ENCODE results near the gene FBXO24. TPM values are rescaled to one million over a fixed set of nuclear protein-coding genes. Genes with fewer than 3 reads are reported as not detected.
A peak's percentile ranks its signal among the peaks of the same experiment; 100 is the strongest.

FBXO24 gene
- total and polyA plus RNA-seq, 8 donors, result 0.31 to 2.0 (median 0.81) TPM

GRCh38 chr7:100614308-100614861 lies 28.3 kb downstream of the FBXO24 start:
- intact Hi-C loops (cut with DNase I), result no loop called here
- ATAC-seq (no peak), DNase-seq (peak in 1 of 6 donors; percentile 8), FAIRE-seq (no peak)
- H3K27me3 ChIP-seq, result no peaks in the 10 kb centered on the region
- H3K36me3 ChIP-seq, result no peaks in the 10 kb centered on the region
- no peaks in the 10 kb centered on the region for H3K9me3 ChIP-seq
- no peak overlapping the region for H3K27ac ChIP-seq
- no peak overlapping the region for H3K4me3 ChIP-seq
- H3K4me1 ChIP-seq, result peaks cover 0 to 5% (median 0%) of the 10 kb centered on the region in 3 donors
- 80 to 81% methylated on average over 6 of the region's 6 CpGs for WGBS, 2 donors
- TF ChIP-seq CTCF (IDR thresholded peaks at IDR 0.05), result no peak

- H3K27ac ChIP-seq, result no peak overlapping the region
- intact Hi-C loops (cut with DNase I), result no loop called here
- no peaks in the 10 kb centered on the region for H3K27me3 ChIP-seq
- DNase-seq (no peak), FAIRE-seq (no peak), ATAC-seq (no peak)
- H3K9me3 ChIP-seq, result no peaks in the 10 kb centered on the region
- no peak overlapping the region for H3K4me3 ChIP-seq
- no peaks in the 10 kb centered on the region for H3K4me1 ChIP-seq
- no peaks in the 10 kb centered on the region for H3K36me3 ChIP-seq
- no peak for TF ChIP-seq CTCF (IDR thresholded peaks at IDR 0.05)
- WGBS, 2 donors, result 88 to 90% methylated on average over 6 of the region's 6 CpGs
Observed at GRCh38 chr7:100620239-100620638, 34.1 kb downstream of the FBXO24 start.

DNA sequence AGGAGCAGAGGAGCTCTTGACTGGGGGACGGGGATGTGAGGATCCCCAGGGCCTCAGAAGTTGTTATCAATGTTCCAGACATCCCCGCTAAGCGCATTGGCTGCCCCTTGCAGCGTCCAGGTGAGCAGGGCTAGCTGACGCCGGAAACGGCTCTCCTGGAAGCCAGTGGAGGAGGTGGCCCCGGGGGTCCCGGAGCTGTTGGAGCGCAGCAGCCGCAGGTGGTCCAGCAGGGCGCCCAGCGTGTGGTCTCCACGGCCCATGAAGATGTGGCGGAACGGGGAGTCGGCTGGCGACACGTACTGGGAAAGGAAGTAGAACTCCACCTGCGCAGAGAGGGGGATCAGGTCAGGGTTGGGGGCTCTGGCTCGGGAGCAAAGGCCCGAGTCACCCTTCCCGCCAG lies 34.7 kb downstream of the FBXO24 start:
- intact Hi-C loops (cut with DNase I), result no loop called here
- FAIRE-seq (no peak), ATAC-seq (no peak), DNase-seq (peak in 1 of 6 donors; percentile 14)
- no peaks in the 10 kb centered on the region for H3K36me3 ChIP-seq
- no peaks in the 10 kb centered on the region for H3K4me1 ChIP-seq
- TF ChIP-seq CTCF (IDR thresholded peaks at IDR 0.05), result no peak
- no peaks in the 10 kb centered on the region for H3K9me3 ChIP-seq
- H3K4me3 ChIP-seq, result no peak overlapping the region
- 93 to 95% methylated on average over 23 of the region's 23 CpGs for WGBS, 2 donors
- H3K27ac ChIP-seq, result no peak overlapping the region
- H3K27me3 ChIP-seq, result no peaks in the 10 kb centered on the region

DNA sequence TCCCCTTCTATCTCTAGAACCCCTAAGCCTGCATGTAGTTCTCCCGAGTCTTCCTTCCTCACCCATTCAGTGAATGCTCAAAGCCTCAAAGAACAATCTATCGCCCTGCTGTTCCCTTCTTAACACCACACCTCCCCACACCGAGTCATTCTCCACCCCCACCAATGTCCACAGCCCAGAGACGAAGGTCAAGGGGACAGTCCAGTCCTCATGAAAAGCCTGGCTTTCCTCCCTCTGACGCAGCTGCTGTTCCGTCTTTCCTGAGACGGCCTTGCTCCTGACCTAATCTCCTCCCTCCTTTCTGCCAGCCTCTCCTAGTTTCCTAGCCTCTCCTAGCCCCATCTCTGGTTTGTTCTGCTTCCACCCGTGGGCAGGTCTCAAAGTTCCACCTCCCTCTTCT lies 35.4 kb downstream of the FBXO24 start:
- intact Hi-C loops (cut with DNase I), result no loop called here
- FAIRE-seq, result no peak
- 53 to 55% methylated on average over 8 of the region's 8 CpGs for WGBS, 2 donors

More for the DNA sequence above, 35.4 kb downstream of the FBXO24 start:
- ATAC-seq (peak in 3 of 4 donors; percentile 18 to 61 (median 60)), DNase-seq (no peak)
- H3K27me3 ChIP-seq, result no peaks in the 10 kb centered on the region
- no peak for TF ChIP-seq CTCF (IDR thresholded peaks at IDR 0.05)
- no peak overlapping the region for H3K4me3 ChIP-seq
- H3K9me3 ChIP-seq, result no peaks in the 10 kb centered on the region
- no peaks in the 10 kb centered on the region for H3K36me3 ChIP-seq
- H3K4me1 ChIP-seq, result no peaks in the 10 kb centered on the region
- no peak overlapping the region for H3K27ac ChIP-seq

All from pancreas (tissue), 10 donors.